ENCODE results near the gene PTPRN2. TPM values are rescaled to one million over a fixed set of nuclear protein-coding genes. Genes with fewer than 3 reads are reported as not detected.
"Not testable (repeated sequence)": the region's sequence is repeated elsewhere in the genome, so short reads cannot be mapped to it uniquely, and the experiment has no call there.

Gene PTPRN2
- total RNA-seq, 2 donors from 2014 or later, result 26.1 to 55.5 TPM

- H3K4me1 ChIP-seq (replicated peaks), result no peaks in the 10 kb centered on the region
- no peak for TF ChIP-seq POLR2AphosphoS5 (IDR thresholded peaks at IDR 0.05)
- TF ChIP-seq POLR2A (IDR thresholded peaks at IDR 0.05), result no peak
- no peak for TF ChIP-seq CTCF (IDR thresholded peaks at IDR 0.05)
- no peak overlapping the region for H3K27ac ChIP-seq
- no peaks in the 10 kb centered on the region for H3K9me3 ChIP-seq
- no peak for DNase-seq (ENCODE audit: low spot score)
- intact Hi-C loops (cut with DNase I), result no loop called here
- H3K27me3 ChIP-seq (replicated peaks; ENCODE audit: insufficient read depth), result no peaks in the 10 kb centered on the region
- H3K36me3 ChIP-seq, result no peaks in the 10 kb centered on the region
- WGBS, result 100% methylated on average over 3 of the region's 3 CpGs
- no peak overlapping the region for H3K4me3 ChIP-seq
Measured at GRCh38 chr7:158381956-158382355, 205.7 kb downstream of the PTPRN2 start.

GRCh38 chr7:158378978-158379377 is 208.6 kb downstream of the PTPRN2 start:
- TF ChIP-seq CTCF (IDR thresholded peaks at IDR 0.05) (no peak), POLR2AphosphoS5 (IDR thresholded peaks at IDR 0.05) (no peak), POLR2A (IDR thresholded peaks at IDR 0.05) (no peak)
- 80% methylated on average over 7 of the region's 7 CpGs for whole genome bisulfite sequencing
- no peak for DNase-seq (ENCODE audit: low spot score)
- Histone ChIP-seq H3K27me3 (replicated peaks; ENCODE audit: insufficient read depth) (no peaks in the 10 kb centered on the region), H3K4me3 (no peak overlapping the region), H3K27ac (no peak overlapping the region), H3K4me1 (replicated peaks) (no peaks in the 10 kb centered on the region), H3K36me3 (no peaks in the 10 kb centered on the region), H3K9me3 (no peaks in the 10 kb centered on the region)
- intact Hi-C loops (cut with DNase I), result no loop called here

- H3K4me1 ChIP-seq (replicated peaks), result no peaks in the 10 kb centered on the region
- H3K27ac ChIP-seq, result no peak overlapping the region
- 53% methylated on average over 14 of the region's 14 CpGs for WGBS
- no peaks in the 10 kb centered on the region for H3K27me3 ChIP-seq (replicated peaks; ENCODE audit: insufficient read depth)
- intact Hi-C loops (cut with DNase I), result no loop called here
- no peak for TF ChIP-seq CTCF (IDR thresholded peaks at IDR 0.05)
- no peak for TF ChIP-seq POLR2AphosphoS5 (IDR thresholded peaks at IDR 0.05)
- no peak for TF ChIP-seq POLR2A (IDR thresholded peaks at IDR 0.05)
- H3K36me3 ChIP-seq, result no peaks in the 10 kb centered on the region
- DNase-seq (ENCODE audit: low spot score), result no peak
- no peaks in the 10 kb centered on the region for H3K9me3 ChIP-seq
- H3K4me3 ChIP-seq, result no peak overlapping the region
Measured at GRCh38 chr7:158377800-158378623, 209.6 kb downstream of the PTPRN2 start.

GRCh38 chr7:158376839-158377186 is 210.8 kb downstream of the PTPRN2 start:
- not testable (repeated sequence) for DNase-seq (ENCODE audit: low spot score)

GRCh38 chr7:158376146-158376838 is 211.3 kb downstream of the PTPRN2 start:
- H3K27me3 ChIP-seq (replicated peaks; ENCODE audit: insufficient read depth); H3K4me1 ChIP-seq (replicated peaks); H3K27ac ChIP-seq; H3K4me3 ChIP-seq; H3K36me3 ChIP-seq; H3K9me3 ChIP-seq; intact Hi-C loops (cut with DNase I); DNase-seq (ENCODE audit: low spot score): not testable (repeated sequence)
- WGBS, result 60% methylated on average over 19 of the region's 23 CpGs

More at GRCh38 chr7:158376839-158377186, 210.8 kb downstream of the PTPRN2 start:
- intact Hi-C loops (cut with DNase I); H3K9me3 ChIP-seq; H3K4me3 ChIP-seq; H3K4me1 ChIP-seq (replicated peaks); H3K27ac ChIP-seq; H3K36me3 ChIP-seq; H3K27me3 ChIP-seq (replicated peaks; ENCODE audit: insufficient read depth): not testable (repeated sequence)
- 67% methylated on average over 9 of the region's 12 CpGs for WGBS

- 80% methylated on average over 4 of the region's 4 CpGs for WGBS
- Histone ChIP-seq H3K4me1 (replicated peaks) (no peaks in the 10 kb centered on the region), H3K9me3 (no peaks in the 10 kb centered on the region), H3K4me3 (no peak overlapping the region), H3K27me3 (replicated peaks; ENCODE audit: insufficient read depth) (no peaks in the 10 kb centered on the region), H3K36me3 (no peaks in the 10 kb centered on the region), H3K27ac (no peak overlapping the region)
- intact Hi-C loops (cut with DNase I), result no loop called here
- no peak for DNase-seq (ENCODE audit: low spot score)
- no peak for TF ChIP-seq POLR2A (IDR thresholded peaks at IDR 0.05)
- TF ChIP-seq CTCF (IDR thresholded peaks at IDR 0.05), result no peak
- TF ChIP-seq POLR2AphosphoS5 (IDR thresholded peaks at IDR 0.05), result no peak
Measured at GRCh38 chr7:158375034-158375433, 212.6 kb downstream of the PTPRN2 start.
